Fibroblast of skin of abdomen (primary cell): Measurements from ENCODE around the gene MFSD11.
"Not testable (repeated sequence)": the region's sequence is repeated elsewhere in the genome, so short reads cannot be mapped to it uniquely, and the experiment has no call there.

Experiments used
- DNase-seq: peaks from one replicate; pipeline ENCODE4 v3.0.0-alpha.2; 2013

Gene MFSD11

GRCh38 chr17:76748657-76749056 is 10.7 kb downstream of the MFSD11 start:
- no peak for DNase-seq

- DNase-seq, result no peak
These were observed 13.6 kb downstream of the MFSD11 start for GRCh38 chr17:76751416-76751993.

GRCh38 chr17:76752006-76752405 is 14.1 kb downstream of the MFSD11 start:
- DNase-seq, result no peak

GRCh38 chr17:76753061-76753961 is 15.4 kb downstream of the MFSD11 start:
- DNase-seq, result no peak

GRCh38 chr17:76755285-76755684 is 17.4 kb downstream of the MFSD11 start:
- no peak for DNase-seq

DNA sequence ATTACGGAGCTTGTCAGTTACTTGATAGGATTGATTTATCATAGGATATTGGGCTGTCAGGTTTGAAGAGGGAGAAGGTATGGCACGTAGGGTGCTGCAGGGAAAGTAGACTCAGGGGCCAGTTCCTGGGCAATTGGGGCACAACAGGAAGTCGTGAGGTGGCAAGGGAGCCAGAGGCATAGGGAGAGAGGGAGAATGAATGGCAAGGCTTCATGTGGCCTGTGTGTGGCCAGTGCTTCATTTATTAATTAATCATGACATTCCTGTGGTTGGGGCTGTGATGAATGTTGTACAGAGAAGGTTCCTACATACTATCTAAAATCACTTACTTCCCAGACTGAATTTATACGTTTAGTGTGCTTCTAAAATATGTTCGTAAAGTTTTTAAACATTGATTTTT is 19.3 kb downstream of the MFSD11 start:
- DNase-seq, result peak; percentile 28

DNA sequence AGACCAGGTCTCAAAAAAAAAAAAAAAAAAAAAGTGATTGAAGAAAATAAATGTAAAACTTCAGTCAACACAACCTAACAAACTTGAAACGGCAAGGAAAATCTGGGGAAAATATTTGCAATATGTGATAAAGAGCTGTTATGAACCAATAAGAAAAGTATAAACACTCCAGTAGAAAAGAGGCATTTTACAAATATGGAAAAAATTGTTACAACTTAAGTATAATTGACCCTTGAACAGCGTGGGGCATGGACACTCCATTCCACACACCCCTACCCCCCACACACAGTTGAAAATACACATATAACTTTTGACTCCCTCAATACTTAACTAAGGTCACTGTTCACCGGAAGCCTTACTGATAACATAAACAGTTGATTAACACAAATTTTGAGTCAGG is 20.7 kb downstream of the MFSD11 start:
- no peak for DNase-seq

- DNase-seq, result peak; percentile 94
These were observed 35.1 kb downstream of the MFSD11 start for GRCh38 chr17:76772842-76773525.

- DNase-seq, result no peak
These were observed 37.2 kb downstream of the MFSD11 start for GRCh38 chr17:76775021-76775600.

- DNase-seq, result no peak
These were observed 43.4 kb downstream of the MFSD11 start for GRCh38 chr17:76781056-76781982.

- no peak for DNase-seq
These were observed 45.2 kb downstream of the MFSD11 start for GRCh38 chr17:76783146-76783545.

DNA sequence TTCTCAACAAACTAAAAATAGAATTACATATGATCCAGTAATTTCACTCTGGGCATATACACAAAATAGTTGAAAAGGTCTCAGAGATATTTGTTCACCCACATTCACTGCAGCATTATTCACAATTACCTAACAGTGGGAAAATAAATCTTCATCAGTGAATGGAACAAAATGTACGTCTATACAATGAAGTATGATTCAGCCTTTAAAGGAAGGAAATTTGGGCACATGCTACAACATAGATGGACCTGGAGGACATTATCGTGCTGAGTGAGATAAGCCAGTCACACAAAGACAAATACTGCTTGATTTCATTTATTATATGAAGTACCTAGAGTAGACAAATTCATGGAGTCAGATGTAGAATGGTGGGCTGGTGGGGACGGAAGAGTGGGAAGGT is 47.0 kb downstream of the MFSD11 start:
- no peak for DNase-seq

- DNase-seq, result not testable (repeated sequence)
These were observed 49.9 kb downstream of the MFSD11 start for GRCh38 chr17:76787866-76788265.

DNA sequence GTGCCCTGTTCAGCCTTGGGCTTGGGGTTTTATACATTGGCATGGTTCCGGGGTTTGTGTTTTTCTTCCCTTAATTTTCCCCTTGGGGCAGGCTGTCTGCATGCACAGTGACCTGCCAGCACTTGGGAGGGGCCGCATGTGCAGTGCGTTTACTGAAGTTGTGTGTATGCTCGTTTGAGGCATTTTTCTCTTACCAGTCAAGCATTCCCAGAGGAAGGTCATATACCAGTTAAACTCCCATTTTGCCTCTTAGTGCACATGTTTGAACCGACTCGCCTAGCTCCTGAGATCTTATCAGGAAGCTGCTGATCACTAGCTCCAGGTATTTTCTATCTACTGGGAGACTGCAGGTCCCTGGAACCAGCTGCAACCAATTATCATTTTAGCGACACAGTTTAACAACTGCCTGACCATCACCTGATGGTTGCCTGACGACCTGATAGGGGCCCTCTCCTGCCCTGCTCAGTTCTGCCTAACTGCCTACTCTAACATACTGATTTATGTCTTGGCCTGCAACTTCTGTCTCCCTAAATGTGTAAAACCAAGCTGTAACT is 51.4 kb downstream of the MFSD11 start:
- DNase-seq, result no peak

DNA sequence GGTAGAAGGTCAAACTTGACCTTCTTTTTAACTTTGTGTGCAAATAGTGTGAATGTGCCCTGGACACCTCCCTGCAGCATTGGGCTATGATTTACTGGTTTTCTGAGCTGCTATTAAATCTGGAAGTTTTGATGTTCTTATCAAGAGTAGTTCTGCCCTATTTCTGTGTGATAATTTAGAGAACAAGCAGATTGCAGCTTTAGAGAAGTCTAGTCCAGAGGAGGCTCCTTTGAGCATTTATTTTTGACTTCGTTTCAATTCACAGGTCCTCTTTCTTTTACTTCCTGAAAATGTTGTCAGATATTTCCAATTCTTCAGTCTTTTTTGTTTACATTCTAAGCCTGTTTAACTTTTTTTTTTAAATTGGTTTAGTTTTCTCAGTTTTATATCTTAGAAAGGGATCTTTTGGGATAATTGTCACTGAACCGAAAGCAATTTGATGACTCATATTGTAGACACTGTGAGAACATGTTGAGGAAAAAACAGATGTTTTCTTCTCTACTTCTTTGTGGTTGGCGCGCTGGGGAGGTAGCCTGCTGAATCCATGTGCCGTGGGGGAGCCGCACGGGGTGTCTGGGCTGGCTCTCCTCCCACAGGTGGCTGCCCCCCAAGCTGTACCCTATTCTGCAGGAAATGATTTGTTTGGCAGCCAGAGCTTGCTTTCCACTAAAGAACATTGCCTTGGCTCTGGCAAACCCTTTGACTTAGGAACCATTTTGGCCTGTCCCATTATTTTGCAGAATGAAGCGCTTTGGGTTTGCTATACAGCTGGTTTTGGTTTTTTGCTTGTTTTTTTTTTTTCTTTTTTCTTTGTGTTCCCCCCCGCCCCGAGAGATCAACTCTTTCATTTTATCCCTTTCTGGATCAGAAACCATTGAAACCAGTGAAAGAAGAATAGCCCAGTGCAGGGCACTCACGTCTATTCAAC is 53.4 kb downstream of the MFSD11 start:
- DNase-seq, result peak; percentile 53

GRCh38 chr17:76792348-76792747 is 54.4 kb downstream of the MFSD11 start:
- no peak for DNase-seq

- peak; percentile 12 for DNase-seq
These were observed 55.9 kb downstream of the MFSD11 start for GRCh38 chr17:76793775-76794174.

DNA sequence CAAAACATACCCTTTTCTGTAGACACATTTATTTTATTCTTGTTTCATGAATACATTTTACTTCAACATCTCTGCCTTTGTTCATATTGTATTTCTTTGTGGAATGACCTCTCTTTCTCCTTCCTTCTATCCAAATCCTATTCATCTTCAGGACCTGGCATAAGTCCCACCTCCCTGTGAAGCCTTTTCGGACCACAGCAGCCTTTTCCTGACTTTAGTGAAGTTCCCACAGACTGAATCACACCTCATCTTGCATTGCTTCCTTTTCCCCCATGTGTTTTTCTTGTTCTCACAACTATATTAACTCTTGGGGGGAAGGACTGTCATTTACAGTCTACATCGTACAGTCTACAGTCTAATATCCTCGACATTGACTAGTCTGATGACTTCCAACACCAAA is 58.2 kb downstream of the MFSD11 start:
- DNase-seq, result peak; percentile 31

DNA sequence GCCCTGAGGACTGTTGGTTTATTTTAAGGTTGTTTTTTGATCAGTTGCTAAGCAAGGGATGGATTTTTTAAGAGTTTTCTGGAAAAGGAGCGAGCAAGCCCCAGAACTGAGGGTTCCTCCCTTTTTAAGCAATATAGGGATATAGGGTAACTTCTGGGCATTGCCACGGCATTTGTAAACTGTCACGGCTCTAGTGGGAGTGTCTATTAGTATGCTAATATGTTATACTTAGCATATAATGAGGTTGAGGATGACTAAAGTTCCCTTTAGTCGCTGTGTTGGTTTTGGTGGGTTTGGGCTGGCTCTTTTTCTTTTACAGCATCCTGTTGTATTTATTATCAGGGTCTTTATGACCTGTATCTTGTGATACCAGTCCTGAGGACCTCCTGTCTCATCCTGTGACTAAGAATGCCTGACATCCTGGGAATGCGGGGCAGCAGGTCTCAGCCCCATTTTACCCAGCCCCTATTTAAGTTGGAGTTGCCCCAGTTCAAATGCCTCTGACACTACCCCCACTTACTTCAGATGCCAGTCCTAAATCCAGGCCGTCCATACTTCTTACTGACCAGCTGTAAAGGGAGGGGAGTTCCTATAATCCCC is 59.4 kb downstream of the MFSD11 start:
- DNase-seq, result no peak

DNA sequence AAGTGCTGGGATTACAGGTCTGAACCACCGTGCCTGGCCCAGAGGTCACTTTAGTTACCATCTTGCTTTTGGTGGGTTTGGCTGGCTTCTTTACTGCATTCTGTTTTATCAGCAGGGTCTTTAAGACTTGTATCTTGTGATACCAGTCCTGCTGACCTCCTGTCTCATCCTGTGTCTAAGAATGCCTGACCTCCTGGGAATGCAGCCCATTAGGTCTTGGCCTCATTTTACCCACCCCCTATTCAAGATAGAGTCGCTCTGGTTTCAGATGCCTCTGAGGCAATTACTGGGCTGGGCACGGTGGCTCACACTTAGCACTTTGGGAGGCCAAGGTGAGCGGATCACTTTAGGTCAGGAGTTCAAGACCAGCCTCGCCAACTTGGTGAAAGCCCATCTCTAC is 63.8 kb downstream of the MFSD11 start:
- no peak for DNase-seq
